GM12875 (cell line): ENCODE measurements around the gene CTSZ.

Experiments used
- H3K4me3 ChIP-seq: one replicate; pipeline ENCODE4 v1.5.1; 2011; ENCODE audit warnings: low read depth, low read length, control low read depth
- CTCF ChIP-seq: IDR thresholded peaks from 2 replicates; pipeline ENCODE4 v1.5.1; 2011; ENCODE audit warnings: low read depth, mild to moderate bottlenecking, control low read depth, inconsistent platforms, low read length, moderate library complexity, borderline replicate concordance; ENCODE audit not compliant: insufficient read depth

The CTSZ gene

DNA sequence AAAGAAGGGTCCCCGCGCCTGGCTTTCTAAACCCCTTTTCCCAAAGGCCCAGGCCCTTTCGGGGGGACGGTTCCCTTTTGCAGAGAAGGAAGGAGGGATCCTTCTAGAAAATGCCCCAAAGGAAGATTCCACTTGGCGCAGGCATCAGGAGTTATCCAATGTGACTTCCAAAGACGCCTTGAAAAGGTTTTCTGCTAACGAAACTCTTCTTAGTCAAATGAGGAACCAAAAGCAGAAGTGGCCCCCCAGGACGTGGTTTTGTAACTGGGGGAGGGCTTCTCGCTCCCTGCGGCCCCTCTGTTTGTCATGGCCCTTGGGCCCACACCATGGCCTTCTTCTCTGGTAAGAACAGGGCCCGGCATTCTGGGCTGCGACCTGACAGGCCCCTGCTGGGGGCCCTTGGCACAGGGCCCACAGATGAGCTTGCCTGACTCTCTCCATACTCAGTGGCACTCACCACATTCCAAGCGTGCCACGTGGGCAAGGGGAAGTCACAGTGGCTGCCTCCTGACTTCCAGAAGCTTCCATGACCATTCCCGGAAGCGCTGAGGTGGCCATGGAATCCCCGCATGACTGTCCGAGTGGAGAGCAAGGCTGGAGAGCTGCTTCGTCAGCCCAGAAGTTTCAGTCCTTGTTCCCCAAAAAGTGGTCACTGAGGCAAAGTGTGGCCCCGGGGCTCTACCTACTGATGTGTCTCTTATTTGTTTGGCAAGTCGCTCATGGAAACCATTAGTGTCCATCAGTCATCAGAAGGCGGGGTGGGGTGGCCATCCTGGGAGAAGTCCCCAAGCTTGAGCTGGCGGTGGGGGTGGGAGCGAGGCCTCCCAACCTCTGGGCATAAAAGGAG lies 834 bp upstream of the CTSZ start:
- TF ChIP-seq CTCF = no peak
- H3K4me3 ChIP-seq = peak overlapping the region; percentile 66

DNA sequence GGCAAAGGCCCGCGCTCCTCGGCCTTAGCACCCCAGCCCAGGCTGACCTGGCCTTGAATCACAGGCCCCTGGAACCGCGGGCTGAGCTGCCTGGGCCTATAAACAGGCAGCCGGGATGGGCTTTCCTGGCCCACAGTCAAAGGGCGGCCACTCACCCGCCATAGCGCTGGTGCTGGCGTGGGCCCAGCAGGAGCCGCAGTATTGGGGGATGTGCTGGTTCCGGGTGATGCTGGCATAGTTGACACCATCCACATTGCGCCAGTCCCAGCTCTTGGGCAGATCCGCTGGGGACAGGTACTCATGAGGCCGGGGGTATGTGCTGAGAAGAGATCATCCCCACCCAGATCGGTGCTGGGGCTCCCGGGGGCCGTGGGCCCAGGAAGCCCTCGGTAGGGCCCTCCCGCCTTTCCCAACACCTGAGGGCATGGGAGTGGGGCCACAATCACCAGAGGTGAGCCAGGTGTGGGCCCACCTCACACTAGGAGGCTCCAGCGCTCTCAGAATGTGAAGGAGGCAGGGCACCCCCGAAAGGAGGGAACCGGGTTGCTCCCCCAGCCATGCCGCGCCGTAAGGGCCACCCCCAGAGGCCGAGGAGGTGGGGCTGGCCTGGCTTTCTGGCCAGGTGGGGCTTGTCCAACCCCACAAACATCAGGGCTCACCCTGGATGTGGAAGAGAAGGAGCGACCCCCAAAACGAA lies 739 bp downstream of the CTSZ start:
- no peak for TF ChIP-seq CTCF

DNA sequence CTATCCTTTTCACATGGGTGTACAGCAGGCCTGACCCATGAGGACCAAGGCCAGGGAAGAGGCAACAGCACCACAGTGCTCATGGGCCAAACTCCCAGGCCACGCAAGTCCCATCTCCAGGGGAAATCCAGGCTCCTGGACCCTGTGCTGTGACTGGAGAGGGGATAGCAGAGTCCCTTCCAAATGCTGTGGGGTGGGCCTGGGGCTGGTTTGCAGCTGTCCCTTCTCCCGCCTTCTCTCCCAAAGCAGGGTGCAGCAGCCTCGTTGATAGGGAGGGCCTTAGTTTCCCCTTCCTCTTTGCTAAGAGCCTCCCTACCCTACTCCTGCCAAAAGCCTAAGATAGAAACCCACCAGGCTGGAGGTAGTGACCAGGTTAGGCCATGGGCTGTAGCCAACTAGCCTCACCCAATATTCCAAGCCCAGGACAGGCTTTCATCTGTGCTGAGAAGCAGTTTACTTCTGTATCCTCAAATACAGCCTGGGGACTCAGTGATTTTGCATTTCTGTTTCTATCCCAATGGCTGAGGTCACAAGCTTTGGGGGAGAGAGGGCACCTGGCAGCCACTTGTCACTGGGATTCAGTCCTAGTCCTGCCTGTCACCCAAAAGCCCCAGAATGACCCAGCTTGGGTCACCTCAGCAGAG lies 1.4 kb downstream of the CTSZ start:
- TF ChIP-seq CTCF = no peak
- H3K4me3 ChIP-seq = peak overlapping the region; percentile 66

More for the DNA sequence above, 739 bp downstream of the CTSZ start:
- peak overlapping the region; percentile 66 for H3K4me3 ChIP-seq

GRCh38 chr20:59004763-59005522 lies 2.1 kb downstream of the CTSZ start:
- H3K4me3 ChIP-seq = peak overlapping the region; percentile 66
- TF ChIP-seq CTCF = no peak

GRCh38 chr20:59004493-59004762 lies 2.6 kb downstream of the CTSZ start:
- TF ChIP-seq CTCF = no peak
- H3K4me3 ChIP-seq = peak overlapping the region; percentile 66

GRCh38 chr20:59003836-59004492 lies 3.1 kb downstream of the CTSZ start:
- peak overlapping the region; percentile 66 for H3K4me3 ChIP-seq
- no peak for TF ChIP-seq CTCF
